Muscle layer of duodenum (tissue), 2 donors: ENCODE data around the gene RPL22.

ENCODE experiments used
- H3K27ac ChIP-seq: one replicate; pipeline ENCODE4 v1.7.0; 2013; ENCODE audit warnings: mild to moderate bottlenecking, low read length
- H3K27me3 ChIP-seq: one replicate; pipeline ENCODE4 v1.7.0; 2013; ENCODE audit warnings: low read depth, mild to moderate bottlenecking, control low read depth, low read length
- H3K36me3 ChIP-seq, 2 donors: one replicate each; pipeline ENCODE4 v1.7.0; 2013; ENCODE audit warnings: low read length in 2 of 2, control low read depth in 1 of 2, mild to moderate bottlenecking in 1 of 2; ENCODE audit not compliant: insufficient read depth in 2 of 2, control insufficient read depth in 1 of 2
- H3K4me1 ChIP-seq, 2 donors: one replicate each; pipeline ENCODE4 v1.7.0; 2013; ENCODE audit warnings: low read length in 2 of 2, mild to moderate bottlenecking in 2 of 2, control low read depth in 1 of 2, moderate library complexity in 1 of 2; ENCODE audit not compliant: insufficient read depth in 2 of 2, control insufficient read depth in 1 of 2
- H3K4me3 ChIP-seq, 2 donors: one replicate each; pipeline ENCODE4 v1.7.0; 2013; ENCODE audit warnings: low read length in 2 of 2, low read depth in 1 of 2, mild to moderate bottlenecking in 1 of 2
- H3K9me3 ChIP-seq, 2 donors: one replicate each; pipeline ENCODE4 v1.7.0; 2013; ENCODE audit warnings: low read length in 2 of 2, control low read depth in 1 of 2, mild to moderate bottlenecking in 1 of 2; ENCODE audit not compliant: control insufficient read depth in 1 of 2
- donor health status: healthy.

The RPL22 gene

GRCh38 chr1:6166655-6167390, 32.6 kb downstream of the RPL22 start:
- no peaks in the 10 kb centered on the region for H3K36me3 ChIP-seq
- no peak overlapping the region for H3K27ac ChIP-seq
- H3K9me3 ChIP-seq: no peaks in the 10 kb centered on the region
- no peaks in the 10 kb centered on the region for H3K4me1 ChIP-seq
- no peak overlapping the region for H3K4me3 ChIP-seq
- peaks cover under 1% of the 10 kb centered on the region for H3K27me3 ChIP-seq

GRCh38 chr1:6166221-6166620, 33.2 kb downstream of the RPL22 start:
- no peaks in the 10 kb centered on the region for H3K4me1 ChIP-seq
- H3K36me3 ChIP-seq: no peaks in the 10 kb centered on the region
- no peaks in the 10 kb centered on the region for H3K9me3 ChIP-seq
- peaks cover 6% of the 10 kb centered on the region for H3K27me3 ChIP-seq
- no peak overlapping the region for H3K4me3 ChIP-seq
- no peak overlapping the region for H3K27ac ChIP-seq

- Histone ChIP-seq H3K4me3 (no peak overlapping the region), H3K36me3 (no peaks in the 10 kb centered on the region), H3K9me3 (no peaks in the 10 kb centered on the region), H3K27me3 (peaks cover 6% of the 10 kb centered on the region), H3K4me1 (no peaks in the 10 kb centered on the region), H3K27ac (no peak overlapping the region)
Measured at GRCh38 chr1:6165441-6165985, 33.9 kb downstream of the RPL22 start.

GRCh38 chr1:6165027-6165426, 34.4 kb downstream of the RPL22 start:
- H3K9me3 ChIP-seq: no peaks in the 10 kb centered on the region
- no peaks in the 10 kb centered on the region for H3K4me1 ChIP-seq
- H3K27ac ChIP-seq: no peak overlapping the region
- H3K36me3 ChIP-seq: no peaks in the 10 kb centered on the region
- H3K27me3 ChIP-seq: peaks cover 6% of the 10 kb centered on the region
- H3K4me3 ChIP-seq: no peak overlapping the region

GRCh38 chr1:6163973-6164617, 35.3 kb downstream of the RPL22 start:
- Histone ChIP-seq H3K27me3 (peaks cover 6% of the 10 kb centered on the region), H3K4me1 (no peaks in the 10 kb centered on the region), H3K27ac (no peak overlapping the region), H3K9me3 (no peaks in the 10 kb centered on the region), H3K4me3 (no peak overlapping the region), H3K36me3 (no peaks in the 10 kb centered on the region)

GRCh38 chr1:6163191-6163972, 36.0 kb downstream of the RPL22 start:
- H3K27ac ChIP-seq: no peak overlapping the region
- no peaks in the 10 kb centered on the region for H3K4me1 ChIP-seq
- H3K4me3 ChIP-seq: no peak overlapping the region
- no peaks in the 10 kb centered on the region for H3K9me3 ChIP-seq
- no peaks in the 10 kb centered on the region for H3K36me3 ChIP-seq
- H3K27me3 ChIP-seq: peaks cover 6% of the 10 kb centered on the region

- Histone ChIP-seq H3K9me3 (no peaks in the 10 kb centered on the region), H3K36me3 (no peaks in the 10 kb centered on the region), H3K27ac (no peak overlapping the region), H3K4me3 (no peak overlapping the region), H3K27me3 (peaks cover 6% of the 10 kb centered on the region), H3K4me1 (no peaks in the 10 kb centered on the region)
Measured at GRCh38 chr1:6162773-6163172, 36.6 kb downstream of the RPL22 start.

- H3K4me3 ChIP-seq: no peak overlapping the region
- no peaks in the 10 kb centered on the region for H3K36me3 ChIP-seq
- H3K9me3 ChIP-seq: no peaks in the 10 kb centered on the region
- no peak overlapping the region for H3K27ac ChIP-seq
- H3K27me3 ChIP-seq: peaks cover 6% of the 10 kb centered on the region
- H3K4me1 ChIP-seq: no peaks in the 10 kb centered on the region
Measured at GRCh38 chr1:6162341-6162740, 37.1 kb downstream of the RPL22 start.

- no peak overlapping the region for H3K4me3 ChIP-seq
Measured at GRCh38 chr1:6158181-6158580, 41.2 kb downstream of the RPL22 start.

GRCh38 chr1:6157528-6158174, 41.7 kb downstream of the RPL22 start:
- no peaks in the 10 kb centered on the region for H3K36me3 ChIP-seq
- no peak overlapping the region for H3K27ac ChIP-seq
- H3K27me3 ChIP-seq: peaks cover 6% of the 10 kb centered on the region
- H3K9me3 ChIP-seq: no peaks in the 10 kb centered on the region
- H3K4me1 ChIP-seq: no peaks in the 10 kb centered on the region
- H3K4me3 ChIP-seq: no peak overlapping the region

More at GRCh38 chr1:6158181-6158580, 41.2 kb downstream of the RPL22 start:
- Histone ChIP-seq H3K27ac (no peak overlapping the region), H3K4me1 (no peaks in the 10 kb centered on the region), H3K36me3 (no peaks in the 10 kb centered on the region), H3K27me3 (peaks cover 6% of the 10 kb centered on the region), H3K9me3 (no peaks in the 10 kb centered on the region)

- Histone ChIP-seq H3K4me3 (no peak overlapping the region), H3K27me3 (peaks cover 6% of the 10 kb centered on the region), H3K4me1 (no peaks in the 10 kb centered on the region), H3K36me3 (no peaks in the 10 kb centered on the region), H3K27ac (no peak overlapping the region), H3K9me3 (no peaks in the 10 kb centered on the region)
Measured at GRCh38 chr1:6157132-6157527, 42.3 kb downstream of the RPL22 start.
